Uterus (tissue), 2 donors: ENCODE data around the gene NDST4.

Experiments
- CTCF ChIP-seq, 4 experiments: fragments of 200-600 bp in 2 of 4; fragments of 450-650 bp in 2 of 4; sonication (generic) in 2 of 4; IDR thresholded peaks; one replicate each; pipeline ENCODE4 v1.5.1; 2016 to 2019; ENCODE audit warnings: antibody characterized with exemption in 4 of 4, mild to moderate bottlenecking in 2 of 4, moderate library complexity in 1 of 4
- POLR2A ChIP-seq, 2 donors: fragments of 450-650 bp; IDR thresholded peaks; one replicate each; pipeline ENCODE4 v1.6.1; 2016; ENCODE audit warnings: antibody characterized with exemption in 2 of 2, mild to moderate bottlenecking in 1 of 2, moderate library complexity in 1 of 2

- TF ChIP-seq POLR2A (IDR thresholded peaks at IDR 0.05), result no peak
- TF ChIP-seq CTCF (IDR thresholded peaks at IDR 0.05), result no peak
These were observed 132.3 kb downstream of the NDST4 start for GRCh38 chr4:114980932-114981708.
